Upper lobe of left lung (tissue), 6 donors: ENCODE measurements around the gene TREH. TPM values are rescaled to one million over a fixed set of nuclear protein-coding genes. Genes with fewer than 3 reads are reported as not detected.
A peak's percentile ranks its signal among the peaks of the same experiment; 100 is the strongest.

Experiments
- ATAC-seq, 2 donors: fragments of 200-7000 bp; cut with Tn5 transposase; one replicate each; pipeline ENCODE4 v1.9.1; 2022; ENCODE audit warnings: mild to moderate bottlenecking in 2 of 2, moderate library complexity in 2 of 2; ENCODE audit not compliant: low FRiP score in 2 of 2
- DNase-seq, 2 donors: peaks; one replicate each; pipeline ENCODE4 v3.0.0-alpha.2; 2019 to 2020
- H3K27ac ChIP-seq, 4 donors: fragments of 200-600 bp; sonication (generic); one replicate each; pipeline ENCODE4 v1.5.1; 2016 to 2019
- H3K27me3 ChIP-seq, 4 donors: fragments of 200-600 bp; sonication (generic); one replicate each; pipeline ENCODE4 v1.5.1; 2017 to 2019
- H3K36me3 ChIP-seq, 4 donors: fragments of 200-600 bp; sonication (generic); one replicate each; pipeline ENCODE4 v1.5.1; 2016 to 2019
- H3K4me1 ChIP-seq, 4 donors: fragments of 200-600 bp; sonication (generic); one replicate each; pipeline ENCODE4 v1.5.1; 2018 to 2019
- H3K4me3 ChIP-seq, 4 donors: fragments of 200-600 bp; sonication (generic); one replicate each; pipeline ENCODE4 v1.5.1; 2017 to 2019; ENCODE audit warnings: mild to moderate bottlenecking in 2 of 4, moderate library complexity in 1 of 4
- H3K9me3 ChIP-seq, 4 donors: fragments of 200-600 bp; sonication (generic); one replicate each; pipeline ENCODE4 v1.5.1; 2018 to 2019
- EP300 ChIP-seq, 4 donors: sonication (generic); formaldehyde crosslinking; IDR thresholded peaks; one replicate each; pipeline ENCODE4 v1.5.1; 2017; ENCODE audit warnings: antibody characterized with exemption in 4 of 4, control low read depth in 2 of 4
- POLR2A ChIP-seq, 4 donors: fragments of 450-650 bp; IDR thresholded peaks; one replicate each; pipeline ENCODE4 v1.5.1; 2016 to 2017; ENCODE audit warnings: antibody characterized with exemption in 4 of 4, mild to moderate bottlenecking in 2 of 4
- POLR2AphosphoS5 ChIP-seq, 2 donors: sonication (generic); formaldehyde crosslinking; IDR thresholded peaks; one replicate each; pipeline ENCODE4 v1.5.1; 2017; ENCODE audit warnings: antibody characterized with exemption in 2 of 2
- WGBS, 2 donors: methylation state at CpG; one replicate each; pipeline ENCODE4 v1.1.5; 2017 to 2018; 5-methylcytosine and 5-hydroxymethylcytosine counted together
- total RNA-seq, 6 donors: library from RNA; depleted of rRNA in 4 of 6; stranded (reverse); fragments of >200 nt in 4 of 6; gene quantifications; one replicate each; pipeline versions ENCODE4 v1.1.0 to v1.2.1, GENCODE V29; 2016 to 2021
- TF ChIP-seq, protein P1 (sequence below), 6 experiments: fragments of 450-650 bp in 4 of 6; fragments of 200-600 bp in 2 of 6; sonication (generic) in 2 of 6; IDR thresholded peaks; one replicate each; pipeline ENCODE4 v1.5.1; 2016 to 2019; ENCODE audit warnings: antibody characterized with exemption in 6 of 6
- donor health status: DM: no; HTN: no; CAD: no; lungs with moderate emphysema.
- donor health status: DM: no; HTN: yes; CAD: no; lungs with severe emphysema.

TREH gene
- total RNA-seq, 6 donors from 2014 or later = 0.17 to 1.0 (median 0.89) TPM; not detected in 3

- Histone ChIP-seq H3K27me3 (peaks cover 0 to 10% (median 3%) of the 10 kb centered on the region in 4 donors), H3K9me3 (no peaks in the 10 kb centered on the region), H3K4me3 (peak overlapping the region; percentile 48 to 80 (median 65)), H3K27ac (peak overlapping the region; percentile 90 to 96 (median 94)), H3K36me3 (peaks cover 0 to 19% (median 5%) of the 10 kb centered on the region in 4 donors), H3K4me1 (peaks cover 56 to 68% (median 61%) of the 10 kb centered on the region in 4 donors)
- no peak for ATAC-seq
- peak in 1 of 2 donors; percentile 86 for DNase-seq
- TF ChIP-seq, protein P1, sequence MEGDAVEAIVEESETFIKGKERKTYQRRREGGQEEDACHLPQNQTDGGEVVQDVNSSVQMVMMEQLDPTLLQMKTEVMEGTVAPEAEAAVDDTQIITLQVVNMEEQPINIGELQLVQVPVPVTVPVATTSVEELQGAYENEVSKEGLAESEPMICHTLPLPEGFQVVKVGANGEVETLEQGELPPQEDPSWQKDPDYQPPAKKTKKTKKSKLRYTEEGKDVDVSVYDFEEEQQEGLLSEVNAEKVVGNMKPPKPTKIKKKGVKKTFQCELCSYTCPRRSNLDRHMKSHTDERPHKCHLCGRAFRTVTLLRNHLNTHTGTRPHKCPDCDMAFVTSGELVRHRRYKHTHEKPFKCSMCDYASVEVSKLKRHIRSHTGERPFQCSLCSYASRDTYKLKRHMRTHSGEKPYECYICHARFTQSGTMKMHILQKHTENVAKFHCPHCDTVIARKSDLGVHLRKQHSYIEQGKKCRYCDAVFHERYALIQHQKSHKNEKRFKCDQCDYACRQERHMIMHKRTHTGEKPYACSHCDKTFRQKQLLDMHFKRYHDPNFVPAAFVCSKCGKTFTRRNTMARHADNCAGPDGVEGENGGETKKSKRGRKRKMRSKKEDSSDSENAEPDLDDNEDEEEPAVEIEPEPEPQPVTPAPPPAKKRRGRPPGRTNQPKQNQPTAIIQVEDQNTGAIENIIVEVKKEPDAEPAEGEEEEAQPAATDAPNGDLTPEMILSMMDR (IDR thresholded peaks at IDR 0.05) = no peak
- TF ChIP-seq POLR2A (IDR thresholded peaks at IDR 0.05) = peak in 1 of 4 donors; percentile 13
- WGBS, 2 donors = 37 to 49% methylated on average over 17 to 42 of the region's 42 CpGs
Observed at GRCh38 chr11:118610225-118610772, 69.2 kb downstream of the TREH start.

GRCh38 chr11:118609380-118610224 lies 69.8 kb downstream of the TREH start:
- Histone ChIP-seq H3K9me3 (no peaks in the 10 kb centered on the region), H3K4me1 (peaks cover 58 to 68% (median 63%) of the 10 kb centered on the region in 4 donors), H3K27ac (peak overlapping the region; percentile 90 to 96 (median 94)), H3K4me3 (peak overlapping the region; percentile 48 to 80 (median 65)), H3K36me3 (peaks cover 0 to 12% (median 3%) of the 10 kb centered on the region in 4 donors), H3K27me3 (peaks cover 0 to 10% (median 3%) of the 10 kb centered on the region in 4 donors)
- ATAC-seq (no peak), DNase-seq (peak in 1 of 2 donors; percentile 87)
- WGBS, 2 donors = 31 to 48% methylated on average over 24 to 57 of the region's 57 CpGs
- TF ChIP-seq, protein P1 (IDR thresholded peaks at IDR 0.05) = no peak
- TF ChIP-seq POLR2AphosphoS5 (IDR thresholded peaks at IDR 0.05) (peak in 1 of 2 donors; percentile 15), POLR2A (IDR thresholded peaks at IDR 0.05) (peak in 1 of 4 donors; percentile 16), EP300 (IDR thresholded peaks at IDR 0.05) (no peak)

DNA sequence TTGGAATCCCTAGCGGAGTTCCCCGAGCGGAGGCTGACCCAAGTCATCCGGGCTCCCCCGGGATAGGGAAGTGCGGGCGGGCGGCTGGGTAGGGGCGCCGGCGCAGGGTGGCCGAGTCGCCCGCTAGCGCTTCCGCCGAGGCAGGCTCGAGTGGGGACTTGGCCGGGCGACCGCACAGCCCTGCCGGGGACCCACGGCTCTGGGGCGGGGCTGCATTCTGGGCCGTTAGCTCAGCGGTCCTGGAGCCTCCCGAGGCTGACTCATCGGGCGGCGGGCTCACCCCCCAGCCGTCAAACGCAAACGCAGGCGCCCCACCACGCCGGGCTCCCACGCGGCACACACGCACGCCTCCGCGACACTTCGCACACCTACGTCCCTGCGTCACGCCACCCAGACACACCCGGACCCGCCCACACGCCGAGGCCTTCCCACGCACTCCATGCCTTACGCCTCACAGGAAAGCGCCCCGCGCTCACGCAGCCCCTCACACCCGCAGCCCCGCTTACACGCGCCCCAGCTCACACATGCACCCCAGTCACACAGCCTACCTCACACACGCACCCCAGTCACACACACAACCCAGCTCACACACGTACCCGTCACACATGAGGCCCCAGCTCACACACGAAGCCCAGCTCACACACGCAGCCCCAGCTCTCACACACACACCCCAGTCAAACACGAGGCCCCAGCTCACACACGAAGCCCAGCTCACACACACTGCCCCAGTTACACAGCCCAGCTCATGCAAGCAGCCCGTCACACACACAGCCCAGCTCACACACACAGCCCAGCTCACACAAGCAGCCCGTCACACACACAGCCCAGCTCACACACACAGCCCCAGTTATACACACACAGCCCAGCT lies 70.9 kb downstream of the TREH start:
- Histone ChIP-seq H3K4me3 (peak overlapping the region; percentile 48 to 80 (median 70)), H3K27me3 (peaks cover 0 to 10% (median 3%) of the 10 kb centered on the region in 4 donors), H3K36me3 (peaks cover 0 to 2% (median 0%) of the 10 kb centered on the region in 4 donors), H3K27ac (peak overlapping the region; percentile 90 to 96 (median 94)), H3K4me1 (peaks cover 53 to 70% (median 60%) of the 10 kb centered on the region in 4 donors), H3K9me3 (no peaks in the 10 kb centered on the region)
- peak; percentile 56 to 93 for DNase-seq
- 27 to 32% methylated on average over 32 to 35 of the region's 69 CpGs for WGBS, 2 donors
- peak; percentile 46 to 70 for TF ChIP-seq POLR2AphosphoS5 (IDR thresholded peaks at IDR 0.05)
- peak in 3 of 4 donors; percentile 45 to 61 (median 53) for TF ChIP-seq POLR2A (IDR thresholded peaks at IDR 0.05)
- no peak for TF ChIP-seq EP300 (IDR thresholded peaks at IDR 0.05)
- TF ChIP-seq, protein P1 (IDR thresholded peaks at IDR 0.05) = no peak
- ATAC-seq = peak; percentile 69 to 84
